ENCODE results near the gene PRPF19.

PRPF19 gene

DNA sequence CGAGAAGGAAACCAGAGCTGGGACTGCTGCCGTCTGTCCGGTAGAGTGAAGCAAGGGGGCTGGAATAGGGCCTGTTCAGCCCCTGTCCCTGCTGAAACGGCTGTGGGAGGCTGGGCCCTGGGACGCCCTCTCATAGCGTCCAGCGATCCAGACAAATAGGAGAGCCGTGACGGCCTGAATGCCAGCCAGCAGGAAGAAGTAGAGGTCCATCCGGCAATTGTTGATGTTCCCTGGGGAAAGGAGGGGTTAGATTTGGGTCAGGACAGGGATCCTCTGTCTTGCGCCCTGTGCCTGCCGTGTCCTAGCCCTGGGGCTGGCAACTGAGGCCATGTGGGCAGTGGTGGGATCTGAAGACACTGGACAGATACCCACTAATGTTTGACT, 30.8 kb upstream of the PRPF19 start:
- no peak for DNase-seq

DNA sequence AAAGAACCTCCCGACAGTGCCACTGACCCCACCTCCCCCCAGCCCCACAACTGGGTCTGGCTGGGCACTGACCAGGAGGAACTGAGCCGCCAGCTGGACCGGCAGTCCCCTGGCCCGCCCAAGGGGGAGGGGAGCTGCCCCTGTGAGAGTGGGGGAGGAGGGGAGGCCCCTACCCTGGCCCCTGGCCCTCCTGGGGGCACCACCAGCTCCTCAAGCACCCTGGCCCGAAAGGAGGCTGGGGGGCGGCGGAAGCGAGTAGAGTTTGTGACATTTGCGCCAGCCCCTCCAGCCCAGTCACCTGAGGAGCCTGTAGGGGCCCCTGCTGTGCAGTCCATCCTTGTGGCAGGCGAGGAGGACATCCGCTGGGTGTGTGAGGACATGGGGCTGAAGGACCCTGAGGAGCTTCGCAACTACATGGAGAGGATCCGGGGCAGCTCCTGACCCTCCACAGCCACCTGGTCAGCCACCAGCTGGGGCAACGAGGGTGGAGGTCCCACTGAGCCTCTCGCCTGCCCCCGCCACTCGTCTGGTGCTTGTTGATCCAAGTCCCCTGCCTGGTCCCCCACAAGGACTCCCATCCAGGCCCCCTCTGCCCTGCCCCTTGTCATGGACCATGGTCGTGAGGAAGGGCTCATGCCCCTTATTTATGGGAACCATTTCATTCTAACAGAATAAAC, 30.2 kb upstream of the PRPF19 start:
- no peak for DNase-seq

DNA sequence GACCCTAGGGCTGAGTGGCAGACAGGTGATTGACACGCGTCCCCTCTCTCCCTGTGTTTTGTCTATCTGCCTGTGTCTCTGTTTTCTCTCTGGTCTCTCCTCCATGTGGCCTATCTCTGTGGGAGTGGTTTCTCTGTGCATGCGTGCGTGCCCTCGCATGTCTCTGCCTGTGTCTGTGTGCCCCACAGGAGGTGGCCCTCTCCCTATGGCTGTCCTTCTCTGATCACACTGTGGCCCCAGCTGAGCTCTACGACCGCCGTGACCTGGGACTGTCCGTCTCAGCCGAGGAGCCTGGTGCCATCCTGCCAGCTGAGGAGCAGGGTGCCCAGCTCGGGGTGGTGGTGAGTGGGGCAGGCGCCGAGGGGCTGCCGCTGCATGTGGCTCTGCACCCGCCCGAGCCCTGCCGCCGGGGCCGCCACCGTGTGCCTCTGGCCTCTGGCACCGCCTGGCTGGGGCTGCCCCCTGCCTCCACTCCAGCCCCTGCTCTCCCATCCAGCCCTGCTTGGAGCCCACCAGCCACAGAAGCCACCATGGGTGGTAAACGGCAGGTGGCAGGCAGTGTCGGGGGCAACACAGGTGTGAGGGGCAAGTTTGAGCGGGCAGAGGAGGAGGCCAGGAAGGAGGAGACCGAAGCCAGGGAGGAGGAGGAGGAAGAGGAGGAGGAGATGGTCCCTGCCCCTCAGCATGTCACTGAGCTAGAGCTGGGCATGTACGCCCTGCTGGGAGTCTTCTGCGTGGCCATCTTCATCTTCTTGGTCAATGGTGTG, 29.5 kb upstream of the PRPF19 start:
- no peak for DNase-seq

DNA sequence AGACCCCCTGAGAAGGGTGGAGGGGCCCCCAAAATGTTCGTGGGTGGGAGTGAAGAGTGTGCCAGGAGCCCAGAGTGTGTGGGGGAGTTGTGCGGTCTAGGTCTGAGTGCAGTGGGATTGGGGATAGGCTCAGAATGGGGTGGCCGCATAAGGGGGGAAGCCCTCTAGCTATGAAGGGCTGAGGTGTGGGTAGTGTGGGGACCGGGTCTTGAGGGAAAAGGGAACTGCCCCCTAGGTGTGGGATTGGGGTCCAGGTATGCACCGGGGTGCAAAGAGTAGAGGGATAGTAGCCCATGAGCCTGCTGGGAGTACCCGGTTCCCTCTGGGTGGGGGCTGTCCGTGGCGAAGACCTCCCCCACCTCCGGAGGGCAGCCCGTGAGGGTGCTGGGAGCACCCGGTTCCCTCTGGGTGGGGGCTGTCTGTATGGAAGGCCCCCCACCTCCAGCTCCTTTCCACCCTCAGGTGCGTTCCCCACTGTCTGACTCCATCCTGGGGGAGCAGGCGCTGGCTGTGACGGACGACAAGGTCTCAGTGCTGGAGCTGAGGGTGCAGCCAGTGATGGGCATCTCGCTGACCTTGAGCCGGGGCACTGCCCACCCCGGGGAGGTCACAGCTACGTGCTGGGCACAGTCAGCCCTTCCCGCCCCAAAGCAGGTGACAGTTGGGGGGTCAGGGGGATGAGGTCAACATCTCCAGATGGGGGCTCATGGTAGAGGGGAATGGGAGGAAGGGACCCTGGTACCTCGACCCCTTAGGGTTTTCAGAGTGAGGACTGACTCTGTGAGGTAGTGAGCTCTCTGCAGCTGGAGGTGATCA, 28.6 kb upstream of the PRPF19 start:
- no peak for DNase-seq

DNA sequence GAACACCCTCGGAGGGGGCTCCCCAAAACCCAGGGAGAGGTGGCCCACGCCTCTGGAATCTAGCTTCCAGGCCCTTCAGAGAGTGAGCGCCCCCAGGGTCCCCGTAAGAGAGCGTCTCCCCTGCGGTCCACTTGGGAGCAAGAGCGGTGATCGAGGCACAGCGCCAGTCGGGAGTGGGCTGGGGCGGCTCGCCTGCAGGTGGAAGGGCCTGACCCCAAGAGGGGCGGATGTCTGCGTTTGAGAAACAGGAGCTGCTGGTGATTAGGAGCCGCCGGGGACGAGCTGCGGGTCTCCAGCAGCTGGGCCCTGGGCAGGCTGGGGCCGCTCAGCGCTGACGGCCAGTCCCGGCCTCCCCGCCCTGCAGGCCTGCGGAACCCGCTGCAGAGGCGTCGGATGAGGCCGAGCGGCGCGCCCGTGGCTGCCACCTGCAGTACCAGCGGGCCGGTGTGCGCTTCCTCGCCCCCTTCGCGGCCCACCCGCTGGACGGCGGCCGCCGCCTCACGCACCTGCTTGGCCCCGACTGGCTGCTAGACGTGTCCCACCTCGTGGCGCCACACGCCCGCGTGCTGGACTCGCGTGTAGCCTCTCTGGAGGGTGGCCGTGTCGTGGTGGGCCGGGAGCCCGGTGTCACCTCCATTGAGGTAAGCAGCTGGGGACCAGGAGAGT, 27.9 kb upstream of the PRPF19 start:
- DNase-seq = no peak

DNA sequence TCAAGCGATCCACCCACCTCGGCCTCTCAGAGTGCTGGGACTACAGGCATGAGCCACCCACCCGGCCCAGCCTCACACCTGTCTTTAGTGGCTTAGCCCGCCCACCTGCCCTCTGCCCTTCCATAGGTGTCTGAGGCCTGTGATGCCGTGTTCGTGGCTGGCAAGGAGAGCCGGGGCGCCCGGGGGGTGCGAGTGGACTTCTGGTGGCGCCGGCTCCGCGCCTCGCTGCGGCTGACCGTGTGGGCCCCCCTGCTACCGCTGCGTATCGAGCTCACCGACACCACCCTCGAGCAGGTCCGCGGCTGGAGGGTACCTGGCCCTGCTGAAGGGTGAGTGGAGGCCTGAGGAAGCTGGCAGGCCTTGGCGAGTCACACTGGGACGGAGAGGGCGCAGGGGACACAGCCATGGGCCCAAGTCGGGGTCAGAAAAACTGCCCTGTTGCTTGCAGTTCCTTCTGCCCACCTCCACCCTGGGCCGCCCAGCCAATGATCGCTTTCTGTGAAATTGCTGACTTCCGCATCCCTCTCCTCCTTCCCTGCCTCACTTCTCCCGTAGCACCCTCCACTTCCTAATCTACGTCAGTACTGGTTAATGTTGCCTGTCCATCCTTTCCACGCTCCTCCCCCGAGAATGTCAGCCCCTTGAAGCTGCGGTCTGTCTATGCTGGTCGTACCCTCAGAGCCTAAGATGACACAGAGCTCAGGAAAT, 27.2 kb upstream of the PRPF19 start:
- no peak for DNase-seq

DNA sequence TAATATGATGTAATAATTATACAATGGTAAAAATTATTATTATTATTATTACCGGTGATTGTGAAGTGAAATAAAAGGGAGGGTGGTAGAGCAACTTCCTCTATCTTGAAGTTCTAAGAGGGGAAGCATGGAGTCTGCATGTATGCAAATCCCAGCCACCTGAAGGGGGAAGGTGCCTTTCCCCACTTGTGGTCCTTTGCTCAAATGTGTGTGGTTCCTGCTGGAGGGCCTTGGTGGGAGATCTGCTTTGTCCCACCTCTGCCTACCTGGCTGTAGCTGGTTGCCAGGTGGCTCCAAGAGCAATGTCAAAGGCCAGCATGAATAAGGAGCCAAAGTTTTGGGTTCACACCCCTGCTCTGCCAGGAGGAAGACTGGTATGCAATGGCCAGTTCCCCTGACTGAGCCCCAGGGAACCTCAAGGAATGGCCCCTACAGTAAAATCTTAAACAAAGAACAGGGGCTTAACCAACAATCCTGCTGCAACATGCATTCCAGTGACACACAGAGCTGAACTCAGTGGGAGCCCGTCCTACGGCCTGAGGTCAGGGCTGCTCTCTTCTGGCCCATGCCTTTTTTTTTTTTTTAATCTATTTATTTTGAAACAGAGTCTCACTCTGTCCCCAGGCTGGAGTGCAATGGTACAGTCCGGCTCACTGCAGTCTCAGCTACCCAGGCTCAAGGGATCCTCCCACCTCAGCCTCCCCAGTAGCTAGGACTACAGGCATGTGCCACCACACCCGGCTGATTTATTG, 26.4 kb upstream of the PRPF19 start:
- no peak for DNase-seq

DNA sequence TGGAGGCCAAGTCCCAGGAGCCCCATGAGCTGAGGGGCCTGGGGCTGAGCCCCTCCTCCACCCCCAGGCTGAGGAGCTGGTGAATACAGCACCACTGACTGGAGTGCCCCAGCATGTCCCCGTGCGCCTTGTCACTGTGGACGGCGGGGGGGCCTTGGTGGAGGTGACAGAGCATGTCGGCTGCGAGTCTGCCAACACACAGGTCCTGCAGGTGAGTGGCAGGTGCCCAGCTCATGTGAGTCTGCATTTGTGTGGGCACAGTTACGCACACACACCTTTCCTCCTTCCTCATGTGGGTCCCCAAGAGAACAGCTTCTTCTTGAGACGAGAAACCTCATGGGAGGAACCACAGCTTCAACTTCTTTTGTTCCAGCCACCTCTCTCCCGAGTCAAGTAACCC, 25.5 kb upstream of the PRPF19 start:
- no peak for DNase-seq

DNA sequence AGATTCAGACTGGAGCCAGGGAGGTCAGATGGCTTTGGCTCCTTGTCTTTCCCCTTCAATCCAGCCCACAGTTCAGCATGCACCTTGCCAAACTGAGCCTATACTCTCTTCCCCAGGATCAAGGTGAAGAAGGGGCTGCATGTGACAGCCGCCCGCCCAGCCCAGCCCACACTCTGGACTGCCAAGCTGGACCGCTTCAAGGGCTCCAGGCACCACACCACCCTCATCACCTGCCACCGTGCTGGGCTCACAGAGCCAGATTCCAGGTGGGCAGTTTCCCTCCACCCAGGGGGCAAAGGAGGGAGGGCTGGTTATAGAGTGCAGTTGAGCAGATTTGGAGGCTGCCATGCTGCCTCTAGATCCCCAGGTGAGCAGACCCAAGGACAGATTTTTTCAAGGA, 24.0 kb upstream of the PRPF19 start:
- DNase-seq = no peak

DNA sequence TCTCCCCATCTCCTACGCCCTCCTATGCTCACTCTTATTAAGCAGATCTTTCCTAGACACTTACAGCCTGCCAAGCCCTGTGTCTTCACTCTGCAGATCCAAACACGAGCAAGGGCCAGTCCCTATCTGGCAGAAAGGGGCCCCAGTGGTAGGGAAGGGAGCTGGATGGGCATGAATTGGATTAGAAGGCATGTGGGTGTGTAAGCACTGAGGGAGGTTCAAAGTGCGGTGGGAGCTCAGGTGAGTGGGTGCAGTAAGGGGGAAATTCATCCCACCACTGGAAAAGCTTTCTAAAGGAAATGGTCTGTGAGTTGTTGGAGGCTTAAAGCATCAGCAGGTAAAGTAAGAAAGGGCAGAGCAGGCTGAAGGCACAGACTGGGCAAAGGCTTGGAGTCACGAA, 23.4 kb upstream of the PRPF19 start:
- no peak for DNase-seq

DNA sequence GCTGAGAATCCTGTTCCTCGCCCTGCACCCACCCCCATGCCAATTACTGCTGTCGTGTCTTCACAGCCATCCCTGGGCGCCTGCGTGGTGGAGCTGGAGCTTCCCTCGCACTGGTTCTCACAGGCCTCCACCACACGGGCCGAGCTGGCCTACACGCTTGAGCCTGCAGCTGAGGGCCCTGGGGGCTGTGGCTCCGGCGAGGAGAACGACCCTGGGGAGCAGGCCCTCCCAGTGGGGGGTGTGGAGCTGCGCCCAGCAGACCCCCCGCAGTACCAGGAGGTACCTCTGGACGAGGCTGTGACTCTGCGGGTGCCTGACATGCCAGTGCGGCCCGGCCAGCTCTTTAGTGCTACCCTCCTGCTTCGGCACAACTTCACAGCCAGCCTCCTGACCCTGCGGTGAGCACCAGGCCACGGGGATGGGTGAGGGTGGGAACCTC, 22.2 kb upstream of the PRPF19 start:
- no peak for DNase-seq

DNA sequence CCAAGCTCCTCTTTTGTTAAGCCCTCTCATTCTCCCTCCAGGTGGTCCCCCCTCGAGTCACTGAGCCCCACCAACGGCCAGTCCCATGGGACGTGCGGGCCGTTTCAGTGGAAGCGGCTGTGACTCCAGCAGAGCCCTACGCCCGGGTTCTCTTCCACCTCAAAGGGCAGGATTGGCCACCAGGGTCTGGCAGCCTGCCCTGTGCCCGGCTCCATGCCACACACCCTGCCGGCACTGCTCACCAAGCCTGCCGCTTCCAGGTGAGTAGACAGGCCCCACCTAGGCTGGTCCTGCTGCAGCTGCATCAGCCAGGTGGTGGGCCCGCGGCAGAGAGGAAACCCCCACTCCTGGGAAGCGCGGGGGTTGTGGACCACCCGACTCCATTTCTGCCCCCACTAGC, 21.2 kb upstream of the PRPF19 start:
- DNase-seq = no peak

DNA sequence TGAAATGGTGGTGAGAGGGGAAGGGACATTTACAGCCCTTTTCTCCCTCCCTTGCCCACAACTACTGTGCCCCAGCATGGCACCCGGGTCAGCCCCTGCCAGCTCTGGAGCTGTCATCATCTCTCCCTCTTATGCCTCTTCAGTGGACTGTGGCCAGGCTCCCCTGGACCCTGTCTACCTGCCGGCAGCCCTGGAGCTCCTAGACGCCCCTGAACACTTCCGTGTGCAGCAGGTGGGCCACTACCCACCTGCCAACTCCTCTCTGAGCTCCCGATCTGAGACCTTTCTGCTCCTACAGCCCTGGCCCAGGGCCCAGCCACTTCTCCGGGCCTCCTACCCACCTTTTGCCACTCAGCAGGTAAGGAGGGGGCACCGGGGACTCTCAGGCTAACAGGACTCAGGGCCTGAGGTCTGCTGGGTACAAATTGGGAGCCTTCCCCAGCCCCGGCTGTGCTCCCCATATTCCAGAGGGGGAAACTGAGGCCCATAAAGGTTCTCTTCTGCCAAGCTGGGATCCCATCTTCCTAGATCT, 20.7 kb upstream of the PRPF19 start:
- DNase-seq = no peak

DNA sequence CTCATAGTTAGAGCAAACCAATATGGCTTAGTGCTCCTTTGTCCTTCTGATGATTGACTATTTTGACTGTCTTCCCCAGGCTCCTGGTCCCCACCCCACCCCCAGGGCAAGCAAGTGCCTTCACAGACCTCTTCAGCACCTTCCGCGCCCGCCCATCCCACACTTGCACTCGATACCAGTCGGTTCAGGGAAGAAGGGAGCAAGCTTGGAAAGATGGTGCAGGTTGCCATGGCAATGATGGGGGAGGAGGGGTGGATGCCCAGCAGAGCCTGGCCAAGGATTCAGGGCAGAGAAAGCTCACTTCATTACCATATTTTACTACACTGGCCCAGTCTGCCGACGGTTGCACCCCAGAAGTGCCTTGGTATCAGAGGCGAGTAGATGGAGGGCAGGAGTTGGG, 20.1 kb upstream of the PRPF19 start:
- DNase-seq = no peak

DNA sequence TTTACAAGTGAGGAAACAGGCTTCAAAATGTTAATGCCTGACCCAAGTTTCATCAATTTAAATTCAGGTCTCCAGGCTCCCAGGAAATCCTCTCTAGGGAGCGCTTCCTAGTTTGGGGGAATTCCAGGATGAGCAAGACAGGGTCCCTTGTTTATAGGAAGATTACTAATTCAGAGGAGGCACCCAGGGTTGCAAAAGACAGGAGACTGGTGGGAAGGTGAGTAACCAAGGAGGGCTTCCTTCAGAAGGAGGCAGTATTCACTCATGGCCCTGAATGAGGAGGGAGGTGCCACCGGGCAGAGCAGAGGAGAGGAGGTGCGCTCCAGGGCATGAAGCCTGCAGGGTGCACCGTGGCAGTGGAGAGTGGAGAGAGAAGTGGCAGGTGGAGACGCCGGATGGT, 19.5 kb upstream of the PRPF19 start:
- DNase-seq = peak in 1 of 2 experiments; percentile 24

DNA sequence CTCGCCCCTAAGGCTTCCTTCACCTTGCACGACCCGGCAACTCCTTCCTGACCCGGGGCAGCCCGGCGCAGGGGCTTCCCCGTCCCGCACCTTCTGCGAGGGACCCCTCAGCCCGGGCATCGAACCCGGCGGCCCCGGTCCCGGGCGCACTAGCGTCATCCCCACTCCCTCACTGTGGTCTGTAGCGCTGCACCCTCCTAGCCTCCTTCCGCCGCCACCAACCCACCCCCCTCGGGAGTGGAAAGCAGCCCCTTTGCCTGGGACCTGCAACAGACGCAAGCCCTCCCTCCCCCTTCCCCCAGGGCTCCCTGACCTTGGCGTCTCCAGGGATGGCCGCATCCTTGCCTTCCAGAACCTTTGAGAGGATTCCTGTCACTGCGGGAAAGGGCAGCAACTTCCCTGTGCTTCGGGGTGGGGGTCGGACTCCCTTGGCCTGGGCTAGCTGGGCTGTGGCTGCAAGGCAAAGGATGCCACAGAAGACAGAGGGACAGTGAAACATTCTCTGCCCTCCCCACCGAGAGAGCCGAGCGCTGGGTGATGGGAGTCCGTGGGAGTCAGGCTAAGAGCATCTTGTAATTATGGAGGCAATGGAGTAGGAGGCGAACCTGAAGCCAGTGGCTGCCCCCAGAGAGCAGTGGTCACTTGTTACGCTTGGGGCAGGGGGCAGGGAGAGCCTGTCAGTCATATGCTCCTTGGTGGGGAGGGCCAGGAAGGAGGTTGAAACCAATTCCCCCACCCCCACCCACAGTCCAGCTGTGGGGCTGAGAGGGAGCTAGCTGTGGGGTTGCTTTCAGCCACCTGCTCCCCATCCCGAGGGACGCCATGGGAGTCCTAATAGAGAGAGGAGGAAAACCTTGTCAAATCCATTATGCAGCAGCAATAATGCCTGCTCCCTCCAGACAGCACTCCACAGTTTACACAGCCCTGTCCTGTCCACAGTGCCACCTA, 18.8 kb upstream of the PRPF19 start:
- peak in 1 of 2 experiments; percentile 52 for DNase-seq

DNA sequence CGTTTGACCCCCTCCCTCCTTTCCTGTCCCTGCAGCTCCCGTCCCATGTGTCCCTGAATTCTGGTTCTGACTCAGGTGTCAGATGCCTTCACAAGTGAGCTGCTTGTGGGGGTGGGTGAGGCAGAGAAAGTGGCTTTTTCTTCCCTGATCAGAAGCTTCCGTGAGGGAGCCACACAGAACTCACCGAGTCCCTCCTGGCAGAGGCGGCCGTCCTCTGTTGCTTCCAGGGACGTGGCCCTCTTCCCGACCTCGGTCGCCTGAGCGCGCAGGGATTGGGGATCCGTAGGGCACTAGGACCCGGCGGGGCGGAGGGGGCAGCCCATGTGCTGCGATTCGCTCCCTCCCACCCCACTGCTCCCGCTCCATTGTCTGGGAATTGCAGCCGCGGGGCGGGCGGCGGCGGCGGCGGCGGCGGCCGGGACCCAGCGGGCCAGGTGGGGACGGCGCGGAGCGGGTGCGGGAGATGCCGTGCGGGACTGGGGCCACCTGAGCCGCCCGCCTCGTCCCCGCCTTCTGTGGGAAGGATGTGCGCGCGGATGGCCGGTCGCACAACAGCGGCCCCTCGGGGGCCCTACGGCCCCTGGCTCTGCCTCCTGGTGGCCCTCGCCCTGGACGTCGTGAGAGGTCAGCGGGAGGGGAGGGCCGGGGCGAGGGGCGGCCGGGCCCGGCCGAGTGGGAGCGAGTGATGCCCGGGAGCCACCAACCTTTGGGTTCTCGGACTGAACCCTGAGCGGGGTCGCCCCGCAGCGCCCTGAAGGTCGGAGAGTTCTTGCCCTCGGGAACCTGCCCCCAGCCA, 17.9 kb upstream of the PRPF19 start, which contains the start of gene TMEM132A:
TMEM132A (plus strand) TSS at position 351 of the 796 bp plus-strand sequence; CDS start at position 525, 174 bp downstream.
- peak; percentile 22 to 94 for DNase-seq

DNA sequence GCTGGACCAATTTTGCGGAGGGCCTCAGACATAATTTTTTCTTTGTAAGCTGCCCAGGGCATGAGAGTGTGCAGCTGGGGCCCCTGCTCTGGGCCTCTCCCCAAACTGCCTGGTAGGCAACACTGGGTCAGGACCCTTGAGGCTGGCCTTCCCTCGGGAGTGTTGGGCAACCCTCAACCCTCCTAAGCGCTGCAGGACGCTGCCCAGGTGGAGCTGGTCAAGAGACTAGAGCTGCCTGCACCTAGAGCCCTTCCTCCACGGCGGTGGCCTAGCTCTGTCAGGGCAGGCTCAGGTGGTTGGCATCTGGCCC, 17.4 kb upstream of the PRPF19 start:
- no peak for DNase-seq

DNA sequence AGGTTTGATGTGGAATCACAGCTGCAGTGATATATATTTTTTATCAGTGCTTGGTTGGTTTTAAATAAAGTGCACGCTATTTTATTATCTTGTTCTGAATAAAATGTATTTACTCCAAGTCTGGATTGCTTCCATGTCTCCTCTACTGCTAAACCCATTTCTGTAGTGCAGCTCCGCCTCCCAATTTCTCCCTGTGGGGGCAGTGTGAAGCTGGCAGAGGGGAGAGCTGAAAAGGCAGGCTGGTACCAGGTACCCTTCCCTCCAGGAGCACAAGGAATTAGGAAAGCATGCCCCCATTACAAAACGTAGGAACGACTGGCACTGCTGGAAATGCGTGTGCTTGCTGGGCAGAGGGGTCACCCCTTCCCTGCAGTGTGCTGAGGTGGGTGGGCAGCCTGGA, 16.9 kb upstream of the PRPF19 start:
- DNase-seq = no peak

DNA sequence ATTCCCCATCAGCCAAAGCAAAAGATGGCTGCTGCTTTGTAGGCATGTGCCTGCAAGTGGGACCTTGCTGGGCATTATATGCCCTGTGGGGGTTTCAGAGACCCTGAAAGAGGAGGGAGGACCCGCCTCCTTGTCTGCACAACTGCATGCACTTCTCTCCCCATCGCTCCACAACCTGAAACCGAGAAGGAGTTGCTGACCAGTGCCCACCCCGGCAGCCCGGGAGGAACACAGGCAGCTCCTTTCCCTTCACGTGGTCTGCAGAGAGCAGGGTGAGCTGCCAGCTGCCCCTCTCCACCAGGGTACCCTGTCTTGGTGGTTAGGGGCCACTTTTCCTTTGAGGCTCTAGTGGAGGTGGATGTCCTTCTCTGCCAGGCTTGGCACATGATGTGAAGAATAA, 16.5 kb upstream of the PRPF19 start:
- no peak for DNase-seq
